ENCODE results near the gene TAL1.

Gene TAL1

DNA sequence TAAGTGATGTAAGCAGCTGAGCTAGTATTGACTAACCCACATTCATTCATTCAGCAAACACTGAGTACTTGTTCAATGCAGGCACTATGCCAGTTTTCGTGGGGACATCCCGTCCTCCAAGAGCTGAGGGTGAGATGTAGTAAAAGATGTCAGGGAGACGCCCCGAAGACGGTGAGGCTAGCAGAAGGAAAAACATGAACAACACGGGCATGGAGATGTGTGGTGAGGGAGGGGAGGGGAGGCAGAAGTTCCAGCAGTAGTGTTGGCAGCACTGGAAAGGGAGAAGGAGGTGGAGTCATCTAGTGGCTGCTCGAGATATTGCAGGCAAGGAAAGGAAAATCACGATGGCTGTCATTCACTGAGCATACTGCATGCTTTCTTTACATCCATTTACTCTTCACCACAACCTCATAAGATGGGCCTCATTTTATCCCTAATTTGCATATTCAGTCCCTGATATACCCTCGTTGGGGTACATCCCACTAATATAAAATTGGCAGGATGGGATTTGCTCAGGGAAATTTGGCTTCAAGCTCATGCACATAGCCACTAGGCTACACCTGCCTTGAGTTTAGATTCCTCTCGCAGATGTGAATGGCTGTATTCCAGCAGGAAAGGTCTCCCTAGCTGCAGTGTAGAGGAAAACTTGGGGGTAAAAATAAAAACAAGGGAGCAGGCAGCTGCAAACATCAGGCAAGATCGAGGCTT, 56.6 kb downstream of the TAL1 start:
- no peak for DNase-seq (ENCODE audit: low read depth in 2 of 2)

DNA sequence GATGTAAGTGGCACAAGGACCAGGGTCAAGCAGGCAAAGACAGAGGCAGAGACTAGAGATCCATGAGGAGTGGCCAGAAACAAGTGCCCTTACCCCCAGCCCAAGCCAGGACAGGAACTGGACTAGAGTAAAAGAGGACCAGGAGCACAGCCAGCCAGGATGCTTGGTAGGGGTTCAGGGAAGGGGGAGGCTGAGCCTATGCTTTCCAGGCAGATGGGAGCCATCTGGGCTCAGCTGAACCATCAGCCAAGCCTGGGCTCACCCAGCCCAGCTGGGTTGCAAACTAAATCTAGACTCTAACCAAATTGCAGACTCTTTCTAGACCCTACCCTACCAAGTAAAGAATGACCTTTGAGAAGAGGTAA, 57.4 kb downstream of the TAL1 start:
- DNase-seq (ENCODE audit: low read depth in 2 of 2): no peak

DNA sequence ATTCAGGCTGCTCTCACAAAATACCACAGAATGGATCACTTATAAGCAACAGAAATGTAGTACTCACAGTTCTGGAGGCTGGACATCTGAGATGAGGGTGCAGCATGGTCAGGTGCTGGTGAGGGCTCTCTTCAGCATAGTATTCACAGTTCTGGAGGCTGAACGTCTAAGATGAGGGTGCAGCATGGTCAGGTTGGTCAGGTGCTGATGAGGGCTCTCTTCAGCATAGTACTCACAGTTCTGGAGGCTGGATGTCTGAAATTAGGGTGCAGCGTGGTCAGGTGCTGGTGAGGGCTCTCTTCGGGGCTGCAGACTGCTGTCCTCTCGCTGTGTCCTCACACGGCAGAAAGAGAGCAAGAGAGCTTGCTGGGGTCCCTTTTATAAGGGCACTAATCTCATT, 59.2 kb downstream of the TAL1 start:
- no peak for DNase-seq (ENCODE audit: low read depth in 2 of 2)
